Astrocyte (in vitro differentiated cells and primary cell): Measurements from ENCODE around the gene NPTXR. TPM values are rescaled to one million over a fixed set of nuclear protein-coding genes. Genes with fewer than 3 reads are reported as not detected.

ENCODE experiments used
- DNase-seq: peaks from one replicate; pipeline ENCODE4 v3.0.0-alpha.2; 2010; ENCODE audit warnings: low read depth
- FAIRE-seq: peaks from 2 replicates; lab custom pipeline; 2011; peaks lifted over from hg19 to GRCh38; lab: Jason Lieb, UNC
- H2AFZ ChIP-seq: 2 replicates; pipeline ENCODE4 v1.6.0; 2012; ENCODE audit warnings: low read depth, low read length, inconsistent platforms
- H3K27ac ChIP-seq: 2 replicates; pipeline ENCODE4 v1.5.1; 2011; ENCODE audit warnings: low read depth, low read length, inconsistent platforms
- H3K27me3 ChIP-seq: 2 replicates; pipeline ENCODE4 v1.6.0; 2011; ENCODE audit warnings: low read length, inconsistent platforms; ENCODE audit not compliant: insufficient read depth
- H3K36me3 ChIP-seq: 2 replicates; pipeline ENCODE4 v1.5.1; 2011; ENCODE audit warnings: low read length, inconsistent platforms; ENCODE audit not compliant: insufficient read depth
- H3K4me1 ChIP-seq: 2 replicates; pipeline ENCODE4 v1.5.1; 2011; ENCODE audit warnings: low read length, inconsistent platforms; ENCODE audit not compliant: insufficient read depth
- H3K4me2 ChIP-seq: 2 replicates; pipeline ENCODE4 v1.6.0; 2012; ENCODE audit warnings: low read length, inconsistent platforms
- H3K4me3 ChIP-seq: 2 replicates; pipeline ENCODE4 v1.5.1; 2011; ENCODE audit warnings: low read depth, mild to moderate bottlenecking, low read length, inconsistent platforms; ENCODE audit not compliant: insufficient read depth
- H3K79me2 ChIP-seq: 2 replicates; pipeline ENCODE4 v1.6.0; 2012; ENCODE audit warnings: mild to moderate bottlenecking, low read length, inconsistent platforms; ENCODE audit not compliant: insufficient read depth
- H3K9ac ChIP-seq: 2 replicates; pipeline ENCODE4 v1.6.0; 2012; ENCODE audit warnings: mild to moderate bottlenecking, low read length, inconsistent platforms
- H3K9me3 ChIP-seq: 2 replicates; pipeline ENCODE4 v1.5.1; 2012; ENCODE audit warnings: low read depth, mild to moderate bottlenecking, low read length, inconsistent platforms; ENCODE audit not compliant: insufficient read depth
- H4K20me1 ChIP-seq: 2 replicates; pipeline ENCODE4 v1.6.0; 2012; ENCODE audit warnings: low read length, inconsistent platforms; ENCODE audit not compliant: insufficient read depth
- H3K27ac Mint-ChIP-seq: one replicate; pipeline ENCODE4 v1.8.0; 2021; ENCODE audit warnings: mild to moderate bottlenecking, mixed read lengths; ENCODE audit not compliant: unreplicated experiment
- H3K27me3 Mint-ChIP-seq: one replicate; pipeline ENCODE4 v1.8.0; 2021; ENCODE audit warnings: low read depth, mixed read lengths; ENCODE audit not compliant: unreplicated experiment
- H3K36me3 Mint-ChIP-seq: one replicate; pipeline ENCODE4 v1.8.0; 2021; ENCODE audit warnings: low read depth, mixed read lengths; ENCODE audit not compliant: unreplicated experiment
- H3K4me1 Mint-ChIP-seq: one replicate; pipeline ENCODE4 v1.8.0; 2021; ENCODE audit warnings: low read depth, mixed read lengths; ENCODE audit not compliant: unreplicated experiment
- H3K4me3 Mint-ChIP-seq: one replicate; pipeline ENCODE4 v1.8.0; 2021; ENCODE audit warnings: mild to moderate bottlenecking, moderate library complexity, mixed read lengths; ENCODE audit not compliant: unreplicated experiment
- H3K9me3 Mint-ChIP-seq: one replicate; pipeline ENCODE4 v1.8.0; 2021; ENCODE audit warnings: mild to moderate bottlenecking, mixed read lengths; ENCODE audit not compliant: unreplicated experiment
- EZH2 ChIP-seq: IDR thresholded peaks from 2 replicates; pipeline ENCODE4 v1.6.1; 2012; ENCODE audit warnings: mild to moderate bottlenecking, low read length, inconsistent platforms; ENCODE audit not compliant: insufficient read depth
- total RNA-seq: library from RNA; stranded (reverse); gene quantifications from 2 replicates; pipeline ENCODE4 v1.2.1, GENCODE V29; 2021
- TF ChIP-seq, protein P1 (sequence below): IDR thresholded peaks from 2 replicates; pipeline ENCODE4 v1.5.1; 2011; ENCODE audit warnings: low read depth, mild to moderate bottlenecking, inconsistent platforms, low read length, moderate library complexity; ENCODE audit not compliant: insufficient read depth

NPTXR gene
- total RNA-seq, 1 donor from 2014 or later: 5.4 TPM

DNA sequence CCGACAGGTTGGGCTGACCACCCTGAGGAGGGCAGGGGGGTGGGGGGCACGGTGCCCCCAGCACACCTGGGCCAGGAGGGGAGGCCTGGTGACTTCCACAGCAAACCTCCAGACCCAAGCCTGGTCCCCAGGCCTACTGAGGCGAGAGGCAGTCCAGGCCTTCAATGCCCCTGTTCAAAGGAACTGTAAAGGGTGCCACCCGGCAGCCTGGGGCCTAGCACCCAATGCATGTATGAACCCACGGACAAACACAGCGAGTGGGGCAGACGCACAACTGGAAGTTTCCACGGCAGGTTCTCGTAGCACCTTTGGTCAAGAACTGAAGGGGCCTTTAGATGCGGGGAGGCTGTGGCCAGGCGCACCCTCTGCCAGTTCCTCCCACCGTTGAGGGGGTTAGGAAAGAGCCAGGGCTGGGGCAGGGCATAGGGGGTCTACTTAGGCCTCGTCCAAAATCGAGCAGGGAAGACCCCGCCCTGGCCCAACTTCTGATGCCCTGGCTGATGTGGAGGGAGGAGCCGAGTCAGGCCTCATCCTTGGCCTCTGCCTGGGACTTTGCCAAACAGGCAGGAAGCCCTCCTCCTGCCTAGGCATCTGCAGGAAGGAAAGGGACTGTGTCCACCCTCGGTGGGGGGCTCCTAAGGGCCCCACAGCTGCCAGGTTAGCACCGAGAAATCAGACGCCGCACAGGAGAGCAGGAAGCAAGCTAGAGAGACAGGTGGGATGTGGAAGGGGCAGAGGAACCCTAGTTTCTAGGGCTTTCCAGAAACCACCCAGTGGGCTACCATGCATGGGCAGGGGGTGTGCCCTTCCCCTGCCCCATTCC lies 21.6 kb upstream of the NPTXR start:
- no peak for FAIRE-seq
- Mint-ChIP-seq H3K9me3 (no peaks in the 10 kb centered on the region), H3K27ac (no peak overlapping the region)

DNA sequence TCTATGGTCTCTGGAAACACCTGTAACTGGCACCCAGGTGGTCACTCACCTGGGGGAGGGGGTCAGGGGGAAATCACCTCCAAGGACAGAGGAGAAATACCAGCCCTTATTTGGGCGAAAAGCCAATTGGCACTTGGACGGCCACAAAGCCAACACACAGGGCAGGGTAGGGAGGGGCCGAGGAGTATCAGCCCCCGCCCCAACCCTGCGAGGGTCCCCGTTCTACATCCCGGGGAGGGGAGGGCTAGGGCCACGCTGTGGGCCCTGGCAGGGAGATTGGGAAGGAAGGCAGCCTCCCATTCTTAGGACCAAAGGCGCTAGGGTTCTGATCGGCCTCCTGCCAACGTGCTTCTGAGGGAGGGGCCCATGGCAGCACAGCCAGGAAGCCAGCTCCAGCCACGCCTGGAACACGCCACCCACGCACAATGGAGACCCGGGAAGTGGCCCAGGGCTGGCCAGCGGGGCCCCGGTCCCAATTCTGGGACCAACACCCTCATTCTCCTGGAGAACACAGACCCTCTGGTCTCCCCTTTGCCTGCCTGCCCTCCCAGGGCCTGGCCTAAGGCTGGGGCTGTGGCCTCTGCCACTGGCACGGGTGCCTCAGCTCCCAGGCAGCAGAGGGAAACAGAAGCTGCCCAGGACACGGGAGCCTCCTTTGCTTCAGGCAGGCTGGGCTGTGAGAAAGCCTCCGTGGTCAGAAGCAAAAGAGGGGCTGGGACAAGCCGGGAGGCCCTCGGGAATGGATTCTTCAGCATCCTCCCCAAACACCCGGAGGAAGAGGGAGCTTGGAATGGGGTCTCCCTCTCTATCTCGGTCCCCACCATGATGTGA lies 20.7 kb upstream of the NPTXR start:
- Histone ChIP-seq H2AFZ (no peak overlapping the region), H3K4me1 (peaks cover 13% of the 10 kb centered on the region), H3K27ac (no peak overlapping the region), H3K36me3 (no peaks in the 10 kb centered on the region), H3K27me3 (no peaks in the 10 kb centered on the region), H4K20me1 (peaks cover 81% of the 10 kb centered on the region), H3K4me2 (peak overlapping the region; percentile 34), H3K4me3 (no peak overlapping the region), H3K9me3 (no peaks in the 10 kb centered on the region), H3K79me2 (peaks cover 18% of the 10 kb centered on the region), H3K9ac (peak overlapping the region; percentile 36)
- H3K9me3 Mint-ChIP-seq: no peaks in the 10 kb centered on the region
- peaks cover 3% of the 10 kb centered on the region for H3K36me3 Mint-ChIP-seq
- FAIRE-seq (no peak), DNase-seq (no peak)
- H3K4me3 Mint-ChIP-seq: peak overlapping the region; percentile 45
- peaks cover 1% of the 10 kb centered on the region for H3K27me3 Mint-ChIP-seq
- peaks cover 3% of the 10 kb centered on the region for H3K4me1 Mint-ChIP-seq
- no peak for TF ChIP-seq EZH2
- TF ChIP-seq, protein P1, sequence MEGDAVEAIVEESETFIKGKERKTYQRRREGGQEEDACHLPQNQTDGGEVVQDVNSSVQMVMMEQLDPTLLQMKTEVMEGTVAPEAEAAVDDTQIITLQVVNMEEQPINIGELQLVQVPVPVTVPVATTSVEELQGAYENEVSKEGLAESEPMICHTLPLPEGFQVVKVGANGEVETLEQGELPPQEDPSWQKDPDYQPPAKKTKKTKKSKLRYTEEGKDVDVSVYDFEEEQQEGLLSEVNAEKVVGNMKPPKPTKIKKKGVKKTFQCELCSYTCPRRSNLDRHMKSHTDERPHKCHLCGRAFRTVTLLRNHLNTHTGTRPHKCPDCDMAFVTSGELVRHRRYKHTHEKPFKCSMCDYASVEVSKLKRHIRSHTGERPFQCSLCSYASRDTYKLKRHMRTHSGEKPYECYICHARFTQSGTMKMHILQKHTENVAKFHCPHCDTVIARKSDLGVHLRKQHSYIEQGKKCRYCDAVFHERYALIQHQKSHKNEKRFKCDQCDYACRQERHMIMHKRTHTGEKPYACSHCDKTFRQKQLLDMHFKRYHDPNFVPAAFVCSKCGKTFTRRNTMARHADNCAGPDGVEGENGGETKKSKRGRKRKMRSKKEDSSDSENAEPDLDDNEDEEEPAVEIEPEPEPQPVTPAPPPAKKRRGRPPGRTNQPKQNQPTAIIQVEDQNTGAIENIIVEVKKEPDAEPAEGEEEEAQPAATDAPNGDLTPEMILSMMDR: no peak
- H3K27ac Mint-ChIP-seq: no peak overlapping the region

More for the DNA sequence above, 21.6 kb upstream of the NPTXR start:
- H2AFZ ChIP-seq: no peak overlapping the region
- peak overlapping the region; percentile 34 for H3K4me2 ChIP-seq
- no peaks in the 10 kb centered on the region for H3K27me3 ChIP-seq
- peaks cover 20% of the 10 kb centered on the region for H3K79me2 ChIP-seq
- H3K4me3 ChIP-seq: no peak overlapping the region
- H3K36me3 ChIP-seq: no peaks in the 10 kb centered on the region
- H3K27me3 Mint-ChIP-seq: no peaks in the 10 kb centered on the region
- H3K9ac ChIP-seq: peak overlapping the region; percentile 36
- no peaks in the 10 kb centered on the region for H3K9me3 ChIP-seq
- no peak overlapping the region for H3K27ac ChIP-seq
- H3K36me3 Mint-ChIP-seq: peaks cover 3% of the 10 kb centered on the region
- peaks cover 15% of the 10 kb centered on the region for H3K4me1 ChIP-seq
- H4K20me1 ChIP-seq: peaks cover 87% of the 10 kb centered on the region
- no peak for DNase-seq
- TF ChIP-seq, protein P1: no peak
- no peak for TF ChIP-seq EZH2
- H3K4me1 Mint-ChIP-seq: peaks cover 5% of the 10 kb centered on the region
- no peak overlapping the region for H3K4me3 Mint-ChIP-seq
